Stimulated activated CD4-positive, alpha-beta T cell treated with anti-CD3 and anti-CD28 coated beads, Interleukin-2, amount 100 ng/mL, for 24 hours (primary cell): ENCODE data around the gene CHCHD1.
"Not testable (repeated sequence)": the region's sequence is repeated elsewhere in the genome, so short reads cannot be mapped to it uniquely, and the experiment has no call there.

Experiments
- DNase-seq, 2 donors: peaks; one replicate each; pipeline ENCODE4 v3.0.0-alpha.2; 2020

CHCHD1 gene

GRCh38 chr10:73795491-73795890, 13.6 kb downstream of the CHCHD1 start:
- not testable (repeated sequence) for DNase-seq

- DNase-seq, result not testable (repeated sequence)
Observed at GRCh38 chr10:73796035-73796434, 14.2 kb downstream of the CHCHD1 start.

GRCh38 chr10:73796766-73797165, 14.9 kb downstream of the CHCHD1 start:
- no peak for DNase-seq

GRCh38 chr10:73797324-73798025, 15.6 kb downstream of the CHCHD1 start:
- no peak for DNase-seq

- no peak for DNase-seq
Observed at GRCh38 chr10:73798087-73798486, 16.2 kb downstream of the CHCHD1 start.

- no peak for DNase-seq
Observed at GRCh38 chr10:73798927-73799560, 17.2 kb downstream of the CHCHD1 start.

GRCh38 chr10:73799899-73800559, 18.2 kb downstream of the CHCHD1 start:
- DNase-seq, result no peak

- DNase-seq, result no peak
Observed at GRCh38 chr10:73800560-73801252, 18.9 kb downstream of the CHCHD1 start.

- DNase-seq, result no peak
Observed at GRCh38 chr10:73801253-73801590, 19.4 kb downstream of the CHCHD1 start.

- DNase-seq, result no peak
Observed at GRCh38 chr10:73802276-73802991, 20.6 kb downstream of the CHCHD1 start.

- no peak for DNase-seq
Observed at GRCh38 chr10:73803680-73804286, 21.9 kb downstream of the CHCHD1 start.

- no peak for DNase-seq
Observed at GRCh38 chr10:73806176-73806950, 24.5 kb downstream of the CHCHD1 start.

GRCh38 chr10:73807471-73807870, 25.6 kb downstream of the CHCHD1 start:
- DNase-seq, result no peak

- no peak for DNase-seq
Observed at GRCh38 chr10:73808021-73808815, 26.4 kb downstream of the CHCHD1 start.

GRCh38 chr10:73809061-73809818, 27.4 kb downstream of the CHCHD1 start:
- no peak for DNase-seq

- no peak for DNase-seq
Observed at GRCh38 chr10:73810358-73810734, 28.5 kb downstream of the CHCHD1 start.

- DNase-seq, result peak; percentile 61 to 63
Observed at GRCh38 chr10:73810735-73811465, 29.1 kb downstream of the CHCHD1 start.

GRCh38 chr10:73812657-73813056, 30.8 kb downstream of the CHCHD1 start:
- no peak for DNase-seq

GRCh38 chr10:73813333-73813732, 31.5 kb downstream of the CHCHD1 start:
- DNase-seq, result no peak
